ENCODE measurements around the gene RFC1. TPM values are rescaled to one million over a fixed set of nuclear protein-coding genes. Genes with fewer than 3 reads are reported as not detected.
"Not testable (repeated sequence)": the region's sequence is repeated elsewhere in the genome, so short reads cannot be mapped to it uniquely, and the experiment has no call there.

RFC1 gene
- polyA plus RNA-seq, 1 of the 3 experiments (the other 2 are of a cell fraction) = 14.9 TPM

- ChIA-PET POLR2A (no interaction called here), CTCF (interaction anchor here (0.7 kb wide), 1 partner anchor 16 kb away, joined by 3 read pairs; no protein-coding TSS in a partner anchor)
- Histone ChIP-seq H3K9me2 (no peaks in the 10 kb centered on the region), H2AFZ (ENCODE audit: low read depth) (no peak within 1 kb of the TSS), H3K4me3 (ENCODE audit: low read depth in 2 of 2, low read length in 1 of 2) (no peak within 1 kb of the TSS), H4K20me1 (ENCODE audit: insufficient read depth) (no peaks in the 10 kb centered on the region), H3F3A (replicated peaks; ENCODE audit: insufficient read depth) (no peaks in the 10 kb centered on the region), H3K9ac (no peak within 1 kb of the TSS), H3K9me3 (no peaks in the 10 kb centered on the region), H3K27me3 (ENCODE audit: insufficient read depth) (no peaks in the 10 kb centered on the region), H3K4me2 (no peak within 1 kb of the TSS), H3K36me3 (replicated peaks in 1 of 2; ENCODE audit: control insufficient read depth in 1 of 2, insufficient read depth in 2 of 2, low read length in 1 of 2) (no peaks in the 10 kb centered on the region), H3K79me2 (ENCODE audit: insufficient read depth) (no peaks in the 10 kb centered on the region), H3K27ac (ENCODE audit: low read depth in 2 of 2, low read length in 1 of 2) (no peak within 1 kb of the TSS), H3K4me1 (ENCODE audit: control insufficient read depth in 1 of 2, insufficient read depth in 2 of 2, low read depth in 1 of 2, low read length in 1 of 2) (no peaks in the 10 kb centered on the region)
- TF ChIP-seq, protein P1, sequence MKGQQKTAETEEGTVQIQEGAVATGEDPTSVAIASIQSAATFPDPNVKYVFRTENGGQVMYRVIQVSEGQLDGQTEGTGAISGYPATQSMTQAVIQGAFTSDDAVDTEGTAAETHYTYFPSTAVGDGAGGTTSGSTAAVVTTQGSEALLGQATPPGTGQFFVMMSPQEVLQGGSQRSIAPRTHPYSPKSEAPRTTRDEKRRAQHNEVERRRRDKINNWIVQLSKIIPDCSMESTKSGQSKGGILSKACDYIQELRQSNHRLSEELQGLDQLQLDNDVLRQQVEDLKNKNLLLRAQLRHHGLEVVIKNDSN (IDR thresholded peaks at IDR 0.05; ENCODE audit: borderline replicate concordance, low read depth) = no peak
- no peak for TF ChIP-seq MEF2A (IDR thresholded peaks at IDR 0.05; ENCODE audit: borderline replicate concordance, low read depth)
- no peak for TF ChIP-seq JUND (IDR thresholded peaks at IDR 0.05)
- no peak for TF ChIP-seq EP300 (IDR thresholded peaks at IDR 0.05; ENCODE audit: borderline replicate concordance in 1 of 2, low read depth in 1 of 2, low read length in 1 of 2)
- no peak for TF ChIP-seq PBX3 (IDR thresholded peaks at IDR 0.05)
- TF ChIP-seq USF2 (IDR thresholded peaks at IDR 0.05; ENCODE audit: borderline replicate concordance, low read depth, low read length) = no peak
- TF ChIP-seq FOXJ3 (CRISPR knock-in tag; IDR thresholded peaks at IDR 0.05) = no peak
- no peak for TF ChIP-seq NFIC (IDR thresholded peaks at IDR 0.05; ENCODE audit: borderline replicate concordance)
- 65% methylated on average over 12 of the region's 12 CpGs for WGBS (ENCODE audit: low lambda C conversion rate)
- no peak for DNase-seq
Measured at GRCh38 chr4:39406763-39407583, 40.8 kb upstream of the RFC1 start, which contains the start of gene KLB. KLB (plus strand) TSS chr4:39406930; CDS start chr4:39406950, 20 bp downstream.

DNA sequence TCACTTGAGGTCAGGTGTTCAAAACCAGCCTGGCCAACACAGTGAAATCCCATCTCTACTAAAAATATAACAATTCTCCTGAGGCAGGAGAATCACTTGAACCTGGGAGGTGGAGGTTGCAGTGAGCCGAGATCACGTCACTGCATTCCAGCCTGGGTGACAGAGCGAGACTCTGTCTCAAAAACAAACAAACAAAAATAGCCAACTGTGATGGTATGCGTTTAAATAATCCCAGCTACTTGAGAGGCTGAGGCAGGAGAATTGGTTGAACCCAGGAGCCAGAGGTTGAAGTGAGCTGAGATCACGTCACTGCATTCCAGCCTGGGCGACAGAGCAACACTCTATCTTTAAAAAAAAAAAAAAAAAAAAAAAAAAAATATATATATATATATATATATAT is 35.5 kb upstream of the RFC1 start:
- CTCF ChIA-PET; H3K9me3 ChIP-seq; POLR2A ChIA-PET; H3K4me1 ChIP-seq (ENCODE audit: control insufficient read depth in 1 of 2, insufficient read depth in 2 of 2, low read depth in 1 of 2, low read length in 1 of 2); H4K20me1 ChIP-seq (ENCODE audit: insufficient read depth); H3K79me2 ChIP-seq (ENCODE audit: insufficient read depth); H3K4me2 ChIP-seq; H3F3A ChIP-seq (replicated peaks; ENCODE audit: insufficient read depth); H3K36me3 ChIP-seq (replicated peaks in 1 of 2; ENCODE audit: control insufficient read depth in 1 of 2, insufficient read depth in 2 of 2, low read length in 1 of 2); H3K27ac ChIP-seq (ENCODE audit: low read depth in 2 of 2, low read length in 1 of 2); H3K9me2 ChIP-seq; H3K4me3 ChIP-seq (ENCODE audit: low read depth in 2 of 2, low read length in 1 of 2); H3K27me3 ChIP-seq (ENCODE audit: insufficient read depth); DNase-seq; H3K9ac ChIP-seq; H2AFZ ChIP-seq (ENCODE audit: low read depth): not testable (repeated sequence)
- 68% methylated on average over 6 of the region's 6 CpGs for WGBS (ENCODE audit: low lambda C conversion rate)
